ENCODE data around the gene F2R. TPM values are rescaled to one million over a fixed set of nuclear protein-coding genes. Genes with fewer than 3 reads are reported as not detected.

Gene F2R
- total RNA-seq, 1 experiment from 2014 or later: 16.9 TPM

DNA sequence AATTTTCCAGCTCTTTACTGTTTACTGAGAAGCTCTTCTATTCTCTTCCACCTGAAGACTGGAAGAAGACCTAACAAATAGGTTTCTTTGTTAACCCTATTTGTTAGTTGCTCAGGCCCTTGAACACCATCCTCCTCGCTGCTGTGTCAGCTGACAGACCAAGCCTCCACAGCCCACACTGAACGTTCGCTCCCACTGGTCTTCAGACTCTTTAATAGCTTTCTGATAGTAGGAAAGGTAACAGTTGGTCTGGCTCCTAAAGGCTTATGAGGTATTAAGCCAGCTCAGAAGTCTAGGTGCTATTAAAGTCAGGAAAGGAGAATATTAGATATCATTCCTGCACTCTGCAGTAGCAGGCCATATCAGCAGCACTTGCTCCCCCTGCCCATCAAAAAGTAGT lies 23.3 kb upstream of the F2R start:
- H2AFZ ChIP-seq (ENCODE audit: low read length): no peak overlapping the region
- BruUV-seq (replicated peaks): no TSS peak
- intact Hi-C loops (cut with micrococcal nuclease): no loop called here
- H3K27me3 ChIP-seq (ENCODE audit: low read length): no peaks in the 10 kb centered on the region
- TF ChIP-seq, protein P1, sequence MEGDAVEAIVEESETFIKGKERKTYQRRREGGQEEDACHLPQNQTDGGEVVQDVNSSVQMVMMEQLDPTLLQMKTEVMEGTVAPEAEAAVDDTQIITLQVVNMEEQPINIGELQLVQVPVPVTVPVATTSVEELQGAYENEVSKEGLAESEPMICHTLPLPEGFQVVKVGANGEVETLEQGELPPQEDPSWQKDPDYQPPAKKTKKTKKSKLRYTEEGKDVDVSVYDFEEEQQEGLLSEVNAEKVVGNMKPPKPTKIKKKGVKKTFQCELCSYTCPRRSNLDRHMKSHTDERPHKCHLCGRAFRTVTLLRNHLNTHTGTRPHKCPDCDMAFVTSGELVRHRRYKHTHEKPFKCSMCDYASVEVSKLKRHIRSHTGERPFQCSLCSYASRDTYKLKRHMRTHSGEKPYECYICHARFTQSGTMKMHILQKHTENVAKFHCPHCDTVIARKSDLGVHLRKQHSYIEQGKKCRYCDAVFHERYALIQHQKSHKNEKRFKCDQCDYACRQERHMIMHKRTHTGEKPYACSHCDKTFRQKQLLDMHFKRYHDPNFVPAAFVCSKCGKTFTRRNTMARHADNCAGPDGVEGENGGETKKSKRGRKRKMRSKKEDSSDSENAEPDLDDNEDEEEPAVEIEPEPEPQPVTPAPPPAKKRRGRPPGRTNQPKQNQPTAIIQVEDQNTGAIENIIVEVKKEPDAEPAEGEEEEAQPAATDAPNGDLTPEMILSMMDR (conservative IDR thresholded peaks at IDR 0.05; ENCODE audit: low read depth, low read length): no peak
- no peak for TF ChIP-seq EZH2phosphoT487 (IDR thresholded peaks at IDR 0.05; ENCODE audit: borderline replicate concordance, low read length)
- no peak for TF ChIP-seq EZH2 (IDR thresholded peaks at IDR 0.05; ENCODE audit: low read length, unreplicated experiment)
- no peaks in the 10 kb centered on the region for H3K9me2 ChIP-seq (replicated peaks; ENCODE audit: low read length)
- no peaks in the 10 kb centered on the region for H3K79me2 ChIP-seq (ENCODE audit: low read length)
- ATAC-seq: no peak
- H3K27ac ChIP-seq (ENCODE audit: low read length): no peak overlapping the region
- no peak overlapping the region for H3K4me2 ChIP-seq (ENCODE audit: low read length)
- H4K20me1 ChIP-seq (ENCODE audit: low read length): no peaks in the 10 kb centered on the region
- no peaks in the 10 kb centered on the region for H3F3A ChIP-seq (ENCODE audit: low read length, unreplicated experiment)
- H3K4me3 ChIP-seq (ENCODE audit: low read length): no peak overlapping the region
- ChIA-PET POLR2A (ENCODE audit: unreplicated experiment) (no interaction called here), CTCF (no interaction called here)
- no peak overlapping the region for H3K9ac ChIP-seq (ENCODE audit: low read length)
- no peaks in the 10 kb centered on the region for H3K9me3 ChIP-seq (ENCODE audit: low read length)
- no peaks in the 10 kb centered on the region for H3K36me3 ChIP-seq (ENCODE audit: low read depth, low read length)
- peaks cover 39% of the 10 kb centered on the region for H3K4me1 ChIP-seq (ENCODE audit: insufficient read depth, low read length)
- DNase-seq: no peak

DNA sequence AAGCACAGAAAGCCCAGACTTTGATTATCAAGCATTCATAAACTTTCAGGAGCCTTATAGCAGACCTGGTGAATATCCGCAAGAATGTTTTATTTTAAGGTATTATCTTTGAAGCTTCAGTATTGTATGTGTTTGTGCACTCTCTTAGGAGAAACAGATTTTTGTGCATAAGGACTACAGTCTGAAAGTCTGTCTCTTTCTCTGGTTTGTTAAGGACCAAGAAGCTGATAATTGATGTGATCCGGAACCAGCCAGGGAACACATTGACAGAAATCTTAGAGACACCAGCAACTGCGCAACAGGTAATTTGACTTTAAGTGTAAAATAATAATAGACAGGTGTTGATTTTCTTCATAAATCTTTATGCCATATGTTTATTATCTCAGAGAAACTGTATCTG lies 22.8 kb upstream of the F2R start:
- no peaks in the 10 kb centered on the region for H3K9me2 ChIP-seq (replicated peaks; ENCODE audit: low read length)
- no peaks in the 10 kb centered on the region for H3K9me3 ChIP-seq (ENCODE audit: low read length)
- H3K9ac ChIP-seq (ENCODE audit: low read length): no peak overlapping the region
- ChIA-PET POLR2A (ENCODE audit: unreplicated experiment) (no interaction called here), CTCF (no interaction called here)
- H3K27me3 ChIP-seq (ENCODE audit: low read length): no peaks in the 10 kb centered on the region
- no peaks in the 10 kb centered on the region for H3K79me2 ChIP-seq (ENCODE audit: low read length)
- intact Hi-C loops (cut with micrococcal nuclease): no loop called here
- peaks cover 36% of the 10 kb centered on the region for H3K4me1 ChIP-seq (ENCODE audit: insufficient read depth, low read length)
- H3K36me3 ChIP-seq (ENCODE audit: low read depth, low read length): no peaks in the 10 kb centered on the region
- H2AFZ ChIP-seq (ENCODE audit: low read length): no peak overlapping the region
- no peak overlapping the region for H3K4me2 ChIP-seq (ENCODE audit: low read length)
- no peak for DNase-seq
- no TSS peak for BruUV-seq (replicated peaks)
- H3F3A ChIP-seq (ENCODE audit: low read length, unreplicated experiment): no peaks in the 10 kb centered on the region
- no peak overlapping the region for H3K27ac ChIP-seq (ENCODE audit: low read length)
- no peak for ATAC-seq
- no peaks in the 10 kb centered on the region for H4K20me1 ChIP-seq (ENCODE audit: low read length)
- no peak for TF ChIP-seq EZH2phosphoT487 (IDR thresholded peaks at IDR 0.05; ENCODE audit: borderline replicate concordance, low read length)
- TF ChIP-seq, protein P1 (conservative IDR thresholded peaks at IDR 0.05; ENCODE audit: low read depth, low read length): no peak
- no peak for TF ChIP-seq EZH2 (IDR thresholded peaks at IDR 0.05; ENCODE audit: low read length, unreplicated experiment)
- H3K4me3 ChIP-seq (ENCODE audit: low read length): no peak overlapping the region

DNA sequence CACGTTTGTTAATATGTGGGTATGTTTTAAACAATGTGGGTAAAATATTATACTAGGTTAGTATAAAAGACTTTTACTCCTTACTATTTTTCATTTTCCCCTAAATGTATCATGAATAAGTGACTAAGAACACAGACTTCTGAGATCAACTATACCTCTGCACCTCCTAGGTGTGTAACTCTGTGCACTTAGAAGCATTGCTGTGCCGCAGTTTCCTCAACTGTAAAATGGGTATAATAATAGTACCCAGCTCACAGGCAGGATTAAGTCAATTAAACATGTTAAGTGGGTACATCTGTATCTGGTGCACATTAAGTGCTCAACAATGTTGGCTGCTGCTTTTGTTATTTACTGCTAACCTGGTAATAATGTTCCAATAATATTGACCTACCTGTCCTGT lies 21.6 kb upstream of the F2R start:
- H3F3A ChIP-seq (ENCODE audit: low read length, unreplicated experiment): no peaks in the 10 kb centered on the region
- H4K20me1 ChIP-seq (ENCODE audit: low read length): no peaks in the 10 kb centered on the region
- H3K4me1 ChIP-seq (ENCODE audit: insufficient read depth, low read length): peaks cover 26% of the 10 kb centered on the region
- H3K27me3 ChIP-seq (ENCODE audit: low read length): no peaks in the 10 kb centered on the region
- H3K9ac ChIP-seq (ENCODE audit: low read length): no peak overlapping the region
- H3K4me3 ChIP-seq (ENCODE audit: low read length): no peak overlapping the region
- H3K9me2 ChIP-seq (replicated peaks; ENCODE audit: low read length): no peaks in the 10 kb centered on the region
- TF ChIP-seq EZH2phosphoT487 (IDR thresholded peaks at IDR 0.05; ENCODE audit: borderline replicate concordance, low read length): no peak
- no peak for TF ChIP-seq EZH2 (IDR thresholded peaks at IDR 0.05; ENCODE audit: low read length, unreplicated experiment)
- TF ChIP-seq, protein P1 (conservative IDR thresholded peaks at IDR 0.05; ENCODE audit: low read depth, low read length): no peak
- H3K79me2 ChIP-seq (ENCODE audit: low read length): no peaks in the 10 kb centered on the region
- H3K27ac ChIP-seq (ENCODE audit: low read length): no peak overlapping the region
- no TSS peak for BruUV-seq (replicated peaks)
- no peak overlapping the region for H2AFZ ChIP-seq (ENCODE audit: low read length)
- DNase-seq (no peak), ATAC-seq (no peak)
- POLR2A ChIA-PET (ENCODE audit: unreplicated experiment): no interaction called here
- intact Hi-C loops (cut with micrococcal nuclease): no loop called here
- H3K9me3 ChIP-seq (ENCODE audit: low read length): no peaks in the 10 kb centered on the region
- H3K4me2 ChIP-seq (ENCODE audit: low read length): no peak overlapping the region
- CTCF ChIA-PET: no interaction called here
- H3K36me3 ChIP-seq (ENCODE audit: low read depth, low read length): no peaks in the 10 kb centered on the region

Measured in PC-3 (cell line).